HepG2 (cell line): ENCODE data around the gene TXNDC11. TPM values are rescaled to one million over a fixed set of nuclear protein-coding genes. Genes with fewer than 3 reads are reported as not detected.

Source experiments
- AGO2 ChIP-seq: fragments of 200-400 bp; formaldehyde crosslinking; optimal IDR thresholded peaks from 2 replicates; pipeline ENCODE3; 2017; ENCODE audit warnings: mild to moderate bottlenecking, low read depth, low read length, moderate library complexity
- FLYWCH1 ChIP-seq: sonication (generic); formaldehyde crosslinking; IDR thresholded peaks from 2 replicates; pipeline ENCODE4 v1.8.1; 2023; ENCODE audit warnings: mild to moderate bottlenecking, missing genetic modification reagents
- FOXJ3 ChIP-seq: sonication (generic); formaldehyde crosslinking; IDR thresholded peaks from 2 replicates; pipeline ENCODE4 v1.4.0; 2020; ENCODE audit warnings: missing genetic modification reagents, mild to moderate bottlenecking, borderline replicate concordance
- HNRNPK ChIP-seq: fragments of 200-400 bp; formaldehyde crosslinking; IDR thresholded peaks from 2 replicates; pipeline ENCODE4 v1.6.1; 2018; ENCODE audit warnings: low read length, low read depth, moderate library complexity, mild to moderate bottlenecking; ENCODE audit not compliant: poor library complexity, severe bottlenecking
- KAT2B ChIP-seq: fragments of 150-350 bp; IDR thresholded peaks from 2 replicates; pipeline ENCODE4 v1.6.1; 2014; ENCODE audit warnings: low read depth, low read length, borderline replicate concordance
- KDM3A ChIP-seq: IDR thresholded peaks from 2 replicates; pipeline ENCODE4 v1.6.1; 2018; ENCODE audit warnings: low read depth, missing compliant biosample characterization
- KLF15 ChIP-seq: sonication (generic); formaldehyde crosslinking; IDR thresholded peaks from 2 replicates; pipeline ENCODE4 v1.8.1; 2023; ENCODE audit warnings: borderline replicate concordance, mild to moderate bottlenecking, inconsistent platforms, missing genetic modification reagents, mixed read lengths
- NR2F1 ChIP-seq, 2 experiments: fragments of 450-650 bp in 1 of 2; formaldehyde crosslinking in 1 of 2; IDR thresholded peaks; 2 replicates each; pipeline versions ENCODE4 v1.5.0 to v1.6.1; 2016 to 2020; ENCODE audit warnings: mild to moderate bottlenecking in 1 of 2, missing compliant biosample characterization in 1 of 2, missing genetic modification reagents in 1 of 2, moderate library complexity in 1 of 2
- SKI ChIP-seq: fragments of 450-650 bp; IDR thresholded peaks from one replicate; pipeline ENCODE4 v1.6.1; 2018; ENCODE audit warnings: mild to moderate bottlenecking; ENCODE audit not compliant: partially characterized antibody
- TP53 ChIP-seq: sonication (generic); formaldehyde crosslinking; conservative IDR thresholded peaks from 2 replicates; pipeline ENCODE4 v1.4.0; 2020; ENCODE audit warnings: missing genetic modification reagents
- YY1 ChIP-seq: IDR thresholded peaks from 2 replicates; pipeline ENCODE4 v1.6.1; 2011; ENCODE audit warnings: low read length, low read depth, moderate library complexity, mild to moderate bottlenecking; ENCODE audit not compliant: insufficient read depth, insufficient replicate concordance
- ZMAT3 ChIP-seq: sonication (generic); formaldehyde crosslinking; conservative IDR thresholded peaks from 2 replicates; pipeline ENCODE4 v1.7.0; 2021; ENCODE audit warnings: missing genetic modification reagents
- ZNF264 ChIP-seq: sonication (generic); formaldehyde crosslinking; IDR thresholded peaks from 2 replicates; pipeline ENCODE4 v1.4.0; 2020; ENCODE audit warnings: missing genetic modification reagents
- ZNF768 ChIP-seq: sonication (generic); formaldehyde crosslinking; IDR thresholded peaks from 2 replicates; pipeline ENCODE4 v1.4.0; 2020; ENCODE audit warnings: missing genetic modification reagents
- ZNF790 ChIP-seq: sonication (generic); formaldehyde crosslinking; IDR thresholded peaks from 2 replicates; pipeline ENCODE4 v1.8.0; 2022; ENCODE audit warnings: missing genetic modification reagents, mild to moderate bottlenecking, borderline replicate concordance
- ZNF839 ChIP-seq: sonication (generic); formaldehyde crosslinking; IDR thresholded peaks from 2 replicates; pipeline ENCODE4 v1.4.0; 2020; ENCODE audit warnings: missing genetic modification reagents, mild to moderate bottlenecking, borderline replicate concordance
- polyA plus RNA-seq, 8 experiments: library from polyadenylated mRNA; depleted of rRNA in 3 of 8; stranded (reverse) in 7 of 8; unstranded in 1 of 8; fragments of >200 nt; fragmentation: Illumina TruSeq in 4 of 8; extraction: Trizol in 4 of 8; gene quantifications; 2 replicates each; pipeline versions ENCODE4 v1.2.1 to v1.2.3, GENCODE V29; 2011 to 2016; ENCODE audit warnings: low read depth in 4 of 8, missing spikeins in 1 of 8, mixed read lengths in 1 of 8; ENCODE audit not compliant: insufficient read depth in 1 of 8
- total RNA-seq, 5 experiments: library from RNA; depleted of rRNA; stranded (reverse); fragments of >200 nt; fragmentation: Illumina TruSeq; extraction: Trizol; gene quantifications; 2 replicates each; pipeline ENCODE4 v1.2.3, GENCODE V29; 2016; ENCODE audit warnings: low read depth in 1 of 5
- TF ChIP-seq, protein P1 (sequence below): sonication (generic); formaldehyde crosslinking; IDR thresholded peaks from 2 replicates; pipeline ENCODE4 v1.4.0; 2020; ENCODE audit warnings: missing genetic modification reagents
- TF ChIP-seq, protein P2 (sequence below): sonication (generic); formaldehyde crosslinking; IDR thresholded peaks from 2 replicates; pipeline ENCODE4 v1.4.0; 2020; ENCODE audit warnings: mild to moderate bottlenecking, low read depth, missing genetic modification reagents
- TF ChIP-seq, protein P3 (sequence below): sonication (generic); formaldehyde crosslinking; conservative IDR thresholded peaks from 2 replicates; pipeline ENCODE4 v1.4.0; 2020; ENCODE audit warnings: missing genetic modification reagents
- TF ChIP-seq, protein P4 (sequence below): sonication (generic); formaldehyde crosslinking; IDR thresholded peaks from 2 replicates; pipeline ENCODE4 v1.8.0; 2022; ENCODE audit warnings: missing genetic modification reagents, mild to moderate bottlenecking, moderate library complexity, borderline replicate concordance

TXNDC11 gene
- total and polyA plus RNA-seq, 2 of the 13 experiments (the other 11 are each of a cell fraction or from before 2014, with no cell fraction given), result 74.9 to 123 TPM

DNA sequence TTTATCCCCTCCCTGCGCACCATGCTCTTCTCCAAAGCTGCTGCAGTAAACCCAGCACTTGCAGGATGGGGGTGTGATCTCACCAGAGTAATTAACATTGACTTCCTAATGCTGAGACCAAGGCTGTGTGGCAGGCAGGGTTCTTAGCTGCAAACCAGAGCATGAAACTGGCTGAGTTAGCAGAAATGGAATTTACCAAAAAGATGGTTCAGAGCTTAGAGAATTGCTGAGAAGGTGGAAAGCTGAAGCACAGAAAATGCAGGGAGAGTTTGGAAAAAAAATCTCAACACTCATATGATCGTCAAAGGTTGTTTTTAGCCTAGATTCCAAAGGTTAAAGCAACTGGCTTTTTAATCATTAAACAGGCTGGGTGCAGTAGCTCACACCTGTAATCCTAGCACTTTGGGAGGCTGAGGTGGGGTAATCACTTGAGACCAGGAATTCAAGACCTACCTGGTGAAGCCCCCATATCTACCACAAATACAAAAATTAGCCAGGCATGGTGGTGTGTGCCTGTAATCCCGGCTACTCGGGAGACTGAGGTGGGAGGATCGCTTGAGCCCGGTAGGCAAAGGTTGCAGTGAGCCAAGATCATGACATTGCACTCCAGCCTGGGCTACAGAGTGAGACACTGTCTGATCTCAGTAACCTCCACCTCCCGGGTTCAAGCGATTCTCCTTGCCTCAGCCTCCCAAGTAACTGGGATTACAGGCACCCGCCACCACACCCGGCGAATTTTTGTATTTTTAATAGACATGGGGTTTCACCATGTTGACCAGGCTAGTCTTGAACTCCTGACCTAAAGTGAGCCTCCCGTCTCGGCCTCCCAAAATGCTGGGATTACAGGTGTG lies 6.0 kb upstream of the TXNDC11 start (continued):
- TF ChIP-seq ZMAT3 (CRISPR knock-in tag) (no peak; the same call in 1 of the 2 replicates), ZNF264 (CRISPR knock-in tag) (peak; percentile 84; the same call in 1 of the 2 replicates), KLF15 (CRISPR knock-in tag) (no peak), AGO2 (no peak), TP53 (CRISPR knock-in tag) (no peak), ZNF790 (CRISPR knock-in tag) (no peak), HNRNPK (no peak), FOXJ3 (CRISPR knock-in tag) (peak; percentile 74; the same call in 1 of the 2 replicates), ZNF839 (CRISPR knock-in tag) (0 out of 2 replicates have a peak, but pooled peaks have one; percentile 8), ZNF768 (CRISPR knock-in tag) (no peak), FLYWCH1 (CRISPR knock-in tag) (no peak), NR2F1 (CRISPR knock-in tag; IDR thresholded peaks at IDR 0.05) (no peak; a peak in 2 of 4 replicates), KAT2B (no peak), YY1 (peak; percentile 26), KDM3A (CRISPR knock-in tag) (no peak), SKI (peak; percentile 68)
- TF ChIP-seq, protein P1, sequence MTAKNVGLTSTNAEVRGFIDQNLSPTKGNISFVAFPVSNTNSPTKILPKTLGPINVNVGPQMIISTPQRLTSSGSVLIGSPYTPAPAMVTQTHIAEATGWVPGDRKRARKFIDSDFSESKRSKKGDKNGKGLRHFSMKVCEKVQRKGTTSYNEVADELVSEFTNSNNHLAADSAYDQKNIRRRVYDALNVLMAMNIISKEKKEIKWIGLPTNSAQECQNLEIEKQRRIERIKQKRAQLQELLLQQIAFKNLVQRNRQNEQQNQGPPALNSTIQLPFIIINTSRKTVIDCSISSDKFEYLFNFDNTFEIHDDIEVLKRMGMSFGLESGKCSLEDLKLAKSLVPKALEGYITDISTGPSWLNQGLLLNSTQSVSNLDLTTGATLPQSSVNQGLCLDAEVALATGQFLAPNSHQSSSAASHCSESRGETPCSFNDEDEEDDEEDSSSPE (CRISPR knock-in tag), result no peak
- TF ChIP-seq, protein P2, sequence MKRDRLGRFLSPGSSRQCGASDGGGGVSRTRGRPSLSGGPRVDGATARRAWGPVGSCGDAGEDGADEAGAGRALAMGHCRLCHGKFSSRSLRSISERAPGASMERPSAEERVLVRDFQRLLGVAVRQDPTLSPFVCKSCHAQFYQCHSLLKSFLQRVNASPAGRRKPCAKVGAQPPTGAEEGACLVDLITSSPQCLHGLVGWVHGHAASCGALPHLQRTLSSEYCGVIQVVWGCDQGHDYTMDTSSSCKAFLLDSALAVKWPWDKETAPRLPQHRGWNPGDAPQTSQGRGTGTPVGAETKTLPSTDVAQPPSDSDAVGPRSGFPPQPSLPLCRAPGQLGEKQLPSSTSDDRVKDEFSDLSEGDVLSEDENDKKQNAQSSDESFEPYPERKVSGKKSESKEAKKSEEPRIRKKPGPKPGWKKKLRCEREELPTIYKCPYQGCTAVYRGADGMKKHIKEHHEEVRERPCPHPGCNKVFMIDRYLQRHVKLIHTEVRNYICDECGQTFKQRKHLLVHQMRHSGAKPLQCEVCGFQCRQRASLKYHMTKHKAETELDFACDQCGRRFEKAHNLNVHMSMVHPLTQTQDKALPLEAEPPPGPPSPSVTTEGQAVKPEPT, result 0 out of 2 replicates have a peak, but pooled peaks have one; percentile 28
- TF ChIP-seq, protein P3, sequence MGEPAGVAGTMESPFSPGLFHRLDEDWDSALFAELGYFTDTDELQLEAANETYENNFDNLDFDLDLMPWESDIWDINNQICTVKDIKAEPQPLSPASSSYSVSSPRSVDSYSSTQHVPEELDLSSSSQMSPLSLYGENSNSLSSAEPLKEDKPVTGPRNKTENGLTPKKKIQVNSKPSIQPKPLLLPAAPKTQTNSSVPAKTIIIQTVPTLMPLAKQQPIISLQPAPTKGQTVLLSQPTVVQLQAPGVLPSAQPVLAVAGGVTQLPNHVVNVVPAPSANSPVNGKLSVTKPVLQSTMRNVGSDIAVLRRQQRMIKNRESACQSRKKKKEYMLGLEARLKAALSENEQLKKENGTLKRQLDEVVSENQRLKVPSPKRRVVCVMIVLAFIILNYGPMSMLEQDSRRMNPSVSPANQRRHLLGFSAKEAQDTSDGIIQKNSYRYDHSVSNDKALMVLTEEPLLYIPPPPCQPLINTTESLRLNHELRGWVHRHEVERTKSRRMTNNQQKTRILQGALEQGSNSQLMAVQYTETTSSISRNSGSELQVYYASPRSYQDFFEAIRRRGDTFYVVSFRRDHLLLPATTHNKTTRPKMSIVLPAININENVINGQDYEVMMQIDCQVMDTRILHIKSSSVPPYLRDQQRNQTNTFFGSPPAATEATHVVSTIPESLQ (CRISPR knock-in tag), result no peak
- TF ChIP-seq, protein P4, sequence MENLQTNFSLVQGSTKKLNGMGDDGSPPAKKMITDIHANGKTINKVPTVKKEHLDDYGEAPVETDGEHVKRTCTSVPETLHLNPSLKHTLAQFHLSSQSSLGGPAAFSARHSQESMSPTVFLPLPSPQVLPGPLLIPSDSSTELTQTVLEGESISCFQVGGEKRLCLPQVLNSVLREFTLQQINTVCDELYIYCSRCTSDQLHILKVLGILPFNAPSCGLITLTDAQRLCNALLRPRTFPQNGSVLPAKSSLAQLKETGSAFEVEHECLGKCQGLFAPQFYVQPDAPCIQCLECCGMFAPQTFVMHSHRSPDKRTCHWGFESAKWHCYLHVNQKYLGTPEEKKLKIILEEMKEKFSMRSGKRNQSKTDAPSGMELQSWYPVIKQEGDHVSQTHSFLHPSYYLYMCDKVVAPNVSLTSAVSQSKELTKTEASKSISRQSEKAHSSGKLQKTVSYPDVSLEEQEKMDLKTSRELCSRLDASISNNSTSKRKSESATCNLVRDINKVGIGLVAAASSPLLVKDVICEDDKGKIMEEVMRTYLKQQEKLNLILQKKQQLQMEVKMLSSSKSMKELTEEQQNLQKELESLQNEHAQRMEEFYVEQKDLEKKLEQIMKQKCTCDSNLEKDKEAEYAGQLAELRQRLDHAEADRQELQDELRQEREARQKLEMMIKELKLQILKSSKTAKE (CRISPR knock-in tag), result 0 out of 2 replicates have a peak, but pooled peaks have one; percentile 35
